SKM-1 (cell line): ENCODE results near the gene GUF1.

Experiments used
- DNase-seq: peaks from one replicate; lab custom pipeline; 2025; ENCODE audit not compliant: unreplicated experiment; lab: John Stamatoyannopoulos, UW

GUF1 gene

DNA sequence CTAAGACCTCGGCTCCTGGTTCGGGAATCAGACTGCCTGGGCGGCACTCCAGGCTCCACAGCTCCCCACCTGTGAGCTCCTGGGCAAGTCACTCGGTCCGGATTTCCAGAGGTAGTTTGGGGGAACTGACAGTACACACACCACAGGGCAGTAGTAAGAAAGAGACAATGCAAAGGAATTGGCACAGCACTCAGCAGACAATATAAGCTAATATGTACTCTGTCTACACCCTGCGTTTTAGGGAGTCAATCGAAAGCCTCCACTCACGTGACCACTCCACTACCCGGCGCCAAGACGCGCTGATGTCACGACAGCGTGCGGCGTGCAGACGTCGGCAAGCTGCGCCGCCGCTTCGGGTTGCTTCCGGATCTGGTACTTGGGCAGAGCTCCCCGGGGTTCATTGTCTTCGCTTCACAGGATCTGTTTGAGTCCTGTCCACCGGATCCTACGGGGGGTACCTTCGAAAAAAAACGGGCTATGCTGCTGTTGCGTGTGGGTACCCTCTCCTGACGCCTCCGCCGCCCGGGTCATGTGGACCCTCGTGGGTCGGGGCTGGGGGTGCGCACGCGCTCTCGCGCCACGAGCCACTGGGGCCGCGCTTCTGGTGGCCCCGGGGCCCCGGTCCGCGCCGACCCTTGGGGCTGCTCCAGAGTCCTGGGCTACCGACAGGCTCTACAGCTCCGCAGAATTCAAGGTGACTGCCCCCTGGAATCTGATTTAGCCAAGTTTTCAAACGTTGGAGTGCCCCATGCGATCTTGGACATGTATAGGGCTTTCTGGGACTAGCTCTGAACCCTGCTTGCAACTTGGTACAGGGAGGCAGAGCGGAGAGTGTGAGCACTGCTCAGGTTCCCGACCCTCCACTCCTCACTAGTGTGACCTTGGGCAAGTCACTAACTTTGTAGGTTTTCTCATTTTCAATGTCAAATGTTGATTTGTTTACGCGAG is at the start of gene GUF1:
TSS of gene GUF1 (plus strand) at position 327 of the 948 bp plus-strand sequence. CDS start at position 530, 203 bp downstream.
- peak; percentile 86 for DNase-seq

GRCh38 chr4:44629280-44629866 is 48.8 kb upstream of the GUF1 start:
- DNase-seq, result peak; percentile 16

DNA sequence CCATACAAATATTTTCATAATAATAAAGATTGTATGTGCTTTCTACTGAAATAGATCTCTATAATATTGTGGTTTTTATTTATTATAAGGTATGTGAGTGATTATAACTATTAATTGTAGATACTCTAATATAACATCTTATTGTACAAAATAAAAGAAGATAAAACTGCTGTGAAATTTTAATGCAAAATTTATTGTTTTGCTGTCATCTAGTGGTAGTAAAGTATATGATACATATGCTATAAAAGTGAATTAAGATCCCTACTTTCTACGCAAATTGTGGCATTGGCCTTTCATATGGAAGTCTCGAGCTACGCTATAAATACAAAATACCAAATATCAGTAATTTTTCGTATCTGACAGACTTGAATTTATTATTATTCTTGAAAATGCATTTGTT is 46.1 kb upstream of the GUF1 start:
- no peak for DNase-seq

DNA sequence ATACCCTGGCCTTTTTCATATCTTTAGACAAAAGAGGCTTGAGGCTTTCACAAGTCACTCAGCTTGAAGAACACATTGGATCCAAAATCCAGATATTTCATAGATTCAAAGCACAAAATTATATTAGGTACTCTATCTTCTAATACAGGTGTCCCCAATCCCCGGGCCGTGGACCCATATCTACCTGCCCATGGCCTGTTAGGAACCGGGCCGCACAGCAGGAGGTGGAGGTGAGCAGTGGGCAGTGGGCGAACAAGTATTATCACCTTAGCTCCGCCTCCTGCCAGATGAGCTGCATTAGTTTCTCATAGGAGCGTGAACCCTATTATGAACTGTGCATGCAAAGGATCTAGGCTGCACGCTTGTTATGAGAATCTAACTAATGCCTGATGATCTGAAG is 45.5 kb upstream of the GUF1 start:
- no peak for DNase-seq

DNA sequence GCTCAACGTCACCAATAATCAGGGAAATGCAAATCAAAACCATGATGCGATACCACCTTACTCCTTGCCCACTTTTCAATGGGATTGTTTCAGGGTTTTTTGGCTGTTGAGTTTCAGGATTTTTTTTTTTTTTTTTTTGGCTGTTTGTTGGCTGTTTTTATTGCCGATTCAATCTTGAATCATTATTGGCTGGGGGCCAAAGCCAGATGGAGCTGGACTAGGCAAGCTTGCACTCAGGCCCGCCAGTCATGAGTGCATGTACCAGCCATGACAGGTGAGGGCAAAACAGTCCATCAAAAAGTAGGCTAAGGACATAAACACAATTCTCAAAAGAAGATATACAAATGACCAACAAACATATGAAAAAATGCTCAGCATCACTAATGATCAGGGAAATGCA is 40.1 kb upstream of the GUF1 start:
- no peak for DNase-seq

- DNase-seq, result no peak
These were observed 32.1 kb upstream of the GUF1 start for GRCh38 chr4:44646151-44646550.

DNA sequence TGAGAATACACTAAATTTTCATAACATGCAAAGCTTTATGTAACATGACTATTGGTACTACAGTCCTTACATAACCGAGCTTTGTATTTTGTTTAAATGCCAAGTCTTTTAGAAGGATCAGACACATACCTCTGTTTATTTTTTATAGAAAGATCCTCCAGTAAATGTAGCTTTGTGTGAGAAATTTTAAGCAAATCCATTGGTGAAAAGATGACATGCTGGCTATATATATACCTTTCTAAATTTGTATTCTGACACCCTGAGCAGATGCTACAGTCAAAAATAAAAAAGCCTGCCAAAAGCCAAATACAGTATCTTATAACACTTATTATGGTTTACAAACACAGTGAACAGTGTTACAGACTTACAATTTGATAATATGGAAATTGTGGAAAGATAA is 26.8 kb upstream of the GUF1 start, which contains the start of gene YIPF7:
TSS of gene YIPF7 (minus strand) at position 201 of the 400 bp plus-strand sequence. CDS start 1,525 bp downstream, outside the sequence.
- no peak for DNase-seq

DNA sequence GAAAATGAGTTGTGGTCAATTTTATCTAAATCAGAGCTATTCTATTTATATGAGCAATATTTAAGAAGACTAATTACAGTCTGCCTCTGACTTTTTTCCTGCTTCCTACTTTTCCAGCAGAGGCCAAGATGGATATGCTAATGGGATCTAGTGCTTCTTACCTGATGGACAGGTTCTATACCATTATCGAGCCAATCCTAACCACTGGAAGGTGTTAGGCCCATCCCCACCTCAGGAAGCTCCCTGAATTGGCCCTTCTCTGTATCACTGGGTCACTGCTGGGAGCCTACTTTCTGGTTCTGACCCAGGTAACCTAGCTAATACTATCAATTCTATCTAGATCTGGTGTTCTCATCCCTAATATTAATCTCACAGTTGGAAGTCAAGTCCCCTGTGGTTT is 26.2 kb upstream of the GUF1 start:
- no peak for DNase-seq

DNA sequence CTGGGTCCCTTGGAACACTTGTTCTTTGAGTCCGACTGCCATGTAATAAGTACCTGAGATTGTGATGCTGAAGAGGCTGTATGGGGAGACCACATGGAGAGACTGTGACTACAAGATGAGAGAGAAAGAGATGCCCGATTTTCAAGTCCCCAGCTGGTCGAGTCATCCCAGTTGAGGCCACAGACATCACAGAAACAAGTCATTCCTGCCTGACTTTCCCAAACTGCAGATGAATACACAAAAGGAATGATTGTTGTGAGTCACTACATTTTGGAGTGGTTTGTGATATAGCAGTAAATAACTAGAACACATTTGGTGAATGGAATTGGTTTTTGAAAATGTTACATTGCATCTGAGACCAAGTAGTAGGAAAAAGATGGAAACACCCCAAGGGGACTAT is 17.8 kb upstream of the GUF1 start:
- no peak for DNase-seq

DNA sequence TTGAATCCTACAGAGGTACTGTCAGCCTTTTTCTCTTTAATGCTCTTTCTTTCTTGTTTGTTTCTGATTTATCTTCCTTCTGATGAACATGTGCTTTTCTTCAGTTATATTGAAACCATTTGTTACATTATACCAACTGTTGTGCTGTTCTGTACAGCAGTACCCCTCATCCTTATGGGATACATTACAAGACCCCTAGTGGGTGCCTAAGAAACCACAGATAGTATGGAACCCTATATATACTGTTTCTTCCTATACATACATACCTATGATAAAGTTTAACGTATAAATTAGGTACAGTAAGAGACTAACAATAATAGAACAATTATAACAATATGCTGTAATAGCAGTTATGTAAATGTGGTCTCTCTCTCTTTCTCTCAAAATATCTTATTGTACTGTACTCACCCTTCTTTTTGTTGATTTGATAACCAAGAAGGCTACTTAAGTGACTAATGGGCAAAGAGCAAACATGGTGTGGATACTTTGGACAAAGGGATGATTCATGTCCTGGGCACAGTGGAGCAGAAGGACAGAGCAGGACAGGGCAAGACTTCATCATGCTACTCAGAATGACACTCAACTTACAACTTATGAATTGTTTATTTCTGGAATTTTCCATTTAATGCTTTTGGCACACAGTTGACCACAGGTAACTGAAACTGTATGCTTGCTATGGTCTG is 16.1 kb upstream of the GUF1 start:
- DNase-seq, result no peak

DNA sequence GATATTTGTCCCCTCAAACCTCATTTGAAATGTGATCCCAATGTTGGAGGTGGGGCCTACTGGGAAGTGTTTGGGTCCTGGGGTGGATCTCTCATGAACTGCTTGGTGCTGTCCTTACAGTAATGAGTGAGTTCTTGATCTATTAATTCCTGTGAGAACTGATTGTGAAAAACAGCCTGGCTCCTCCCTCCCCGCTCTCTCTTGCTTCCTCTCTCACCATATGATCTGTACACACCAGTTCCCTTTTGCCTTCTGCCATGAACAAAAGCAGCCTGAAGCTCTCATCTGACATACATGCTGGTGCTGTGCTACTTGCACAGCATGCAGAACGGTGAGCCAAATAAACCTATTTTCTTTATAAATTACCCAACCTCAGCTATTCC is 15.6 kb upstream of the GUF1 start:
- no peak for DNase-seq

GRCh38 chr4:44663539-44664263 is 14.5 kb upstream of the GUF1 start:
- DNase-seq, result no peak

DNA sequence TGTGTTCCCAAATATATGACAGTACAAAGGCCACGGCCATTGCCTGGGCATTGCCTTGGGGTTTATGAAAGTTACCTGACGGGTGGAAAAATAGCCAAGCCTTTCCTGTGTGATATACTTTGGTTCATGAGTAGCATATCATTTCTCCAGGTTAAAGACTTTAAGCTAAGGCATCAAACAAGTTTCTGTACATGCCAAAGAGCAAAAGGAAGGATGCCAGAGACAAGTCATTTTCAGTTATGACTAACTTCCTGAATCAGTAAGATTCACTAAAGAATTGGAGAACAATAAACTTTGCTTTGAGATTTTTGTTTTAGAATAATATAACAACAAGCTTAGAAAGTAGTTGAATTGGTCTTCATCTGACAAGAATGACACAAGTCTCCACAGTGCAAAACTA is 9.7 kb upstream of the GUF1 start:
- DNase-seq, result no peak

DNA sequence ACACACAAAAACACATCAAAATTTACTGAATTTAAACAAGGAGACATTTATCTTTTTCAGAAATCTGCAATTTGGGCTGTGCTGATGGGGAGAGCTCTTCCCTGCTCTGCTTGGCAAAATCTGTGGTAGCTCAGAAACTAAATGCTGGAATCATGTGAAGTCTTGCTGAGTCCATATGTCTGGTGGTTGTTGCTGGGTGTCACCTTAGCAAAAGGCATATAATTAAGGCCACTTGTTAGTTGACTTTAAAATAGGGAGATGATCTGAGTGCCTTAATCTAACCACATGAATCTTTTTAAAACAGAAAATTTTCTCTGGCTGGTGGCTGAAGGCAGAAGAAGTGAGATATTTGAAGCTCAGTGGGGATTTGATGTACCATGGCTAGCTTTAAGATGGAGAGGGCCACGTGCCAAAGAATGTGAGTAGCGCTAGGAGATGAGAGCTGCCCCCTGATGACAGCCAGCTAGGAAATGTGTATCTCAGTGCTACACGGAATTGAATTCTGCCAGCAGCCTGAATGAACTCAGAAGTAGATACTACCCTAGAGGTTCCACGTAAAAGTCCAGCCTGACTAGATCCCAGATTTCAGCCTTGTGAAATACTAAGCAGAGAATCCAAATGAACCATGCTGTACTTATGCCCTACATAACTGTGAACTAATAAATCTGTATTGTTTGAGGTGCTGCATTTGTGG is 7.6 kb upstream of the GUF1 start:
- DNase-seq, result no peak

DNA sequence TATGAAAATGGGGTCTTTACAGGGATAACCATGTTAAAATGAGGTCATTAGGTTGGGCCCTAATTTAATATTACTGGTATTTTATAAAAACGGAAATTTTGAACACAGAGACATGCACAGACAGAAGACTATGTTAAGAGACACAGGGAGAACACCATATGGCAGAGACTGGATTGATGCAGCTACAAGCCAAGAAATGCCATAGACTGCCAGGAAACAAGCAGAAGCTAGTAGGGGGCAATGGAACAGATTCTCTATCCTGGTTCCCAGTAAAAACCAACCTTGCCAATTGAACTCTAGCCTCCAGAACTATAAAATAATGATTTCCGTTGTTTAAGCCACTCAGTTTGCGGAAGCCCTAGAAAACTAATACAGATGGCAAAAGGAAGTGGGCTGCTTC is 6.6 kb upstream of the GUF1 start:
- DNase-seq, result no peak

- no peak for DNase-seq
These were observed 3.7 kb upstream of the GUF1 start for GRCh38 chr4:44674471-44674870.

DNA sequence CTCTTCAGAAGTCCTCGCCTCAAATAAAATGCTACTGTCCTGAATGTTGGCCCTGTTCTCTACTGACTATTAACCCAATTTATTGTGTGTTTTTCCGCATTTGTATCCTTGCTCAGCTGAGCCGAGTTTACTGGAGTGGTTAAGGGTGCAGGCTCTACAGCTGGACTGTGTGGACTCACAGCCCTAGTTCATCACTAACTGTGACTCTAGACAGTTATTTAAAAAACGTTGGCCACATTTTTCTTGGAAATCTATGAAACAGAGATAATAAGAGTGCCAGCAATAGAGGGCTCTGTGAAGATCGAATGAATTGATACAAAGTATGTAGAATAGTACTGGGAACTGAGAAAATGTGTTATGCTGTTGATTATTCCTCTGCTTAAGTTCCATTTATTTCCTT is 2.9 kb upstream of the GUF1 start:
- DNase-seq, result no peak

- no peak for DNase-seq
These were observed 840 bp downstream of the GUF1 start for GRCh38 chr4:44679060-44679459.

GRCh38 chr4:44684648-44685047 is 6.4 kb downstream of the GUF1 start:
- no peak for DNase-seq

DNA sequence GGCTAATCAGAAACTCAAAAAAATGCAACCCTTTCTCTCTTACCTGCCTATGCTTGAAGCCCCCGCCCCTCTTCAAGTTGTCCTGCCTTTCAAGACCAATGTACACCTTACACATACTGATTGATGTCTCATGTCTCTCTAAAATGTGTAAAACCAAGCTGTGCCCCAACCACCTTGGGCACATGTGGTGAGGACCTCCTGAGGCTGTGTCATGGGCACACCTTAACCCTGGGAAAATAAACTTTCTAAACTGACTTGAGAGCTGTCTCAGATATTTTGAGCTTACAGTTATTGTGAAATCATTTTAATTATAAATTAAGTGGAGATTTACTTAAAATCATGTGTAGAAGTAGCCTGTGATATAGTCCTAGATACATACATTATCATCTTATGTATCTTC is 22.2 kb downstream of the GUF1 start:
- DNase-seq, result no peak

DNA sequence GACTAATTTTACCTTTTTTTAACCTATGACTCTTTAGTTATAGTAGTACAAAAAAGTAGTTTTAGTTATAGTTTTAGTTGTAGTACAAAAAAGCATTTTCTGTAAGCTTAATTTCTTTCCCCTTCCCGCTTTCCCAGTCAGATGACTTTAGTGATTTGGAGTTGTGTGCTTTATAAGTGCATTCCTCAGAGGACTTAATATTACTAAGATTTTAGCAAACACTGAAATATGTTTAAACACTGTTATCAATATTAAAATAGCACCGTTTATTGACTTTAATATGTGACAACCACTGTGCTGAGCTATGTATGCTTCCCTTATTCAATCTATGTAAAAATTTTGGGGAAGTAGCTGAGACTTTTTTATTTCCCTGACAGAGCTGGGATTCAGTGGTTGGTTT is 22.8 kb downstream of the GUF1 start:
- no peak for DNase-seq
